GM19240 (cell line): ENCODE results near the gene LMO1.

Experiments used
- DNase-seq: peaks from one replicate; pipeline ENCODE4 v3.0.0; 2011; ENCODE audit warnings: low spot score; ENCODE audit not compliant: insufficient read length

LMO1 gene

DNA sequence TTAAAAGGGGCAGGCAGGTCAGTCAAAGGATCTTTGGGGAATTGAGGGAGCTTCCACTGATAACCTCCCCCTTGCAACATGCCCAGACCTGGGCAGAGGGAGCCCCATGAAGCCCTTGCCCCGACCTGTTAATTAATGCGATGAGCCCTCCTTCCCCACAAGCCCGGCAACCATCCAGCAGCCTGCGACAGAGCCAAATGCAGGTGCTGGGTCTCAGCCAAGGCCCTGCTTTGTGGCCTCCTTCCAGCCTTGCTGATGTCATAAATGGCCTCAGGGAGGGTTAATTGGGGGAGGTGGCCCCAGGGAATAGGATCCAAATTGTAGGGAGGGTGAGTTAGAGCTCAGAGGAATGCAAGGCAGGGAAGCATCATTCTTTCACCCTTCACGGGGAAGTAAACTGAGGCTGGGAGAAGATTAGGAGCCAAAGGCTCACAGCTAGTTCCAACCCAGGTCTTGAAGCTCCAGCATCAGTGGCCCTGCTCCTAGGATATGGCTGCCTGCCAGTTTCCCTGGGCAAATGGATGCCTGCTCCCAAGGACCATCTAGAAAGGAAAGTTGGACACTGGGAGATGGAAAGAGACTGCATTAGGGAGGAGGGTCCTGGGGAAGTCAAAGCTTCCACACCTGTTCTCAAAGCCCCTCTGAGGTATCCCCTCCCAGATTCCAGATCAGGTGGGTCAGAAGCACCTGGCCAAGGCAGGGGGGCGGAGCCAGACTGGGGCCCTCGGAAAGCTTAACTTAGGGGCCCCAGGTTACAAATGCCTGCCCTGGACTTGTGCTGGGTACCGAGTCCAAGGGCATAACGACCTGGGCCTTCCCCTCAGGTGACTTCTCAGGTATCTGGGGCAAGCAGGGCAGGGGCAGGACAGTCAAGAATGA is 34.1 kb downstream of the LMO1 start:
- no peak for DNase-seq

DNA sequence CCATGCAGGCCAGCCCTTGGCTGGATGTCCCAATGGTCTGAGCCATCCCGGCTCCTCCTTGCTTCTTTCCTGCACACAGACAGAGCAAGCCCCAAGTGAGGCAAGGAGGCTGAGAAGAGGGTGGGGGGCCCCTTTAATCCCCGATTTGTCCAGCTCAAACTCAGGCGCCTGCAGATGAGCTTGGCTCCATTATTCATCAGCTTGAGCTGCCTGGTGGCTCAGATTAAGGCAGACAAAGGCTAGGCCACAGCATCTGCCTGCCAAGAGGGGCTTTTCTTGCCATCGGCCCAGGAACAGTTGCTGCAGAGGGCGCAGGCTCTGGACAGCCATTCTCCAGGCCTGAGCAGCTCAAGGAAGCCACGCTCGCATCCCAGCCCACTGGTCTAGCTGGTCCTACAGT is 35.4 kb downstream of the LMO1 start:
- no peak for DNase-seq

DNA sequence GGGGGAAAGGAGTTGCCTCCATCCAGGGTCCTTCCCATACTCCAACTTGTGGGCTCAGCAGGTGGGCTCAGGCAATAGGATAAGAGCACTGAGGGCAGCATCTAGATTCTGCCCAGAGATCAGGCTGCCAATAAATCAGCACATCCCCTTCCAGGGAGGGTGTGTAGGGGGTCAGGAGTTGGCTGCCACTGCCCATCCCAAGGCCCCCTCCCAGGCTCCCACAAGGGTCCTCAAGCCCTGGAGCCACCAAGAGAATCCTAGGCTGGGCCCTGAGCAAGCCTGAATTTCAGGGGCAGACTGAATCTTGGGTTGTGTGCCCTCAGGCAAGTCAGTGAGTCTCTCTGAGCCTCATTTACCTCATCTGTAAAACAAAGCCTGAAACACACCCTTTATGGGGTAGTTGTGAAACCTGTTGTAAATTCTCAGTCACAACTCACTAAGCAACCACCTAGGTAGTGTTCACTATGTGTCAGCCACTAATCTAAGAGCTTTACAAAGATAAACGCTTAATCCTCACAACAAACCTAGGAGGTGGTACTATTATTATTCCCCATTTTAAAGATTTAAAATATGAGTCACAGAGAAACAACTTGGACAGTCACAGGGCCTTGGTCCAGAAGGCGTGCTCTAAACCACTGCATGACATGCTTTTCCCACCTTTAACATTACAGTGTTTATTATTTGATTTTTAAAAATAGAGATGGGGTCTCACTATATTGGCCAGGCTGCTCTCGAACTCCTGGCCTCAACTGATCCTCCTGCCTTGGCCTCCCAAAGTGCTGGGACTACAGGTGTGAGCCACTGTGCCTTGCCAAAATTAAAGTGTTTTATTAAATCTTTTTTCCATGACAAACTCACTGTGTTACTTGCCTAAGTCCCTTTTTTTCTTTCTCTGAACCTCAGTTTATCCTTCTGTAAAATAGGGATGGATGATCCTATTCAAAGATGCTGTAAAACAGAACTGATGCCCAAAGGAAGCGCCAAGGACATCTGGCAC is 36.2 kb downstream of the LMO1 start:
- DNase-seq, result no peak

DNA sequence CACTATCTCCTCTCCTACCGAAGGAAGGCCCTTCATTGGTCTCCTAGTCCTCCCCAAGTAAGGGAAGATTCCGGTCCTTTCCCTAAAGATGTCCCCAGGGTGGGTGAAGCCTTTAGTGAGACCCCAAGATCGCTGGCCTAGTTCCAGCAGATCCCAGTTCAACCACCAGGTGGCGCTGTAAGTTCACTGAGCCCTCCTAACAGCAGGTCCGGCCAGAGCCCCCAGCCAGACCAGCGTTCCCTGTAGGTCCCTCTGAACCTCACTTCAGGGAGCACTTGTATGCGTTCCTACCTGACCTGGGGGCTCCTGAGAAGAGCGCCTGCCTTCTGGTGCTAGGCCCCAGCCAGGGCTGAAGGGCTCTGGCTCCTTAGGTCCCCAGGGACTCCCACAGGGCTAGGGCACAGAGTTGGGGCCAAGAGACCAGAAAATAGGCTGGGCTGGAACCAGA is 38.1 kb downstream of the LMO1 start:
- DNase-seq, result peak; percentile 71

GRCh38 chr11:8224711-8225110 is 39.0 kb downstream of the LMO1 start:
- DNase-seq, result no peak

DNA sequence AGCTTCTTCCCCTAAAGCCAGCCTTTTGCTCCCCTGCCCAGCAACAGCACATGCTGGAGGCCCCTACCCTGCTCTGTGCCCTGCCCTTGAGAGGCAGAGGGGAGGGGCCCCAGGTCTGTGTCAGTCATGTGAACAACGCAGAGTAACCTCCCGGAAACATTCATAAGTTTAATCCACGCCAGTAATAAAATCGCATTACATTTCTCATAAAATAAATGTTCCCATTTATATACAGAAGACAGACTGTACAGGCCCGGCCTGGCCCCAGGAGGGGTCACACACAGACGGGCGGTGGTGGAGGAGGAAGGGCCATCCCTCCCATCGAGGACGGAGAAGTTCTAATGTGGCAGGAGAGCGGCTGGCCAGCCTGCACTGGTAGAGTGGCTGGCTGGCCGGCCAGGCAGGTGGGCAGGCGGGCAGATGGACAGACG is 39.5 kb downstream of the LMO1 start:
- DNase-seq, result no peak

GRCh38 chr11:8223513-8223900 is 40.2 kb downstream of the LMO1 start:
- DNase-seq, result no peak

- DNase-seq, result no peak
Observed at GRCh38 chr11:8222820-8223512, 40.7 kb downstream of the LMO1 start.

DNA sequence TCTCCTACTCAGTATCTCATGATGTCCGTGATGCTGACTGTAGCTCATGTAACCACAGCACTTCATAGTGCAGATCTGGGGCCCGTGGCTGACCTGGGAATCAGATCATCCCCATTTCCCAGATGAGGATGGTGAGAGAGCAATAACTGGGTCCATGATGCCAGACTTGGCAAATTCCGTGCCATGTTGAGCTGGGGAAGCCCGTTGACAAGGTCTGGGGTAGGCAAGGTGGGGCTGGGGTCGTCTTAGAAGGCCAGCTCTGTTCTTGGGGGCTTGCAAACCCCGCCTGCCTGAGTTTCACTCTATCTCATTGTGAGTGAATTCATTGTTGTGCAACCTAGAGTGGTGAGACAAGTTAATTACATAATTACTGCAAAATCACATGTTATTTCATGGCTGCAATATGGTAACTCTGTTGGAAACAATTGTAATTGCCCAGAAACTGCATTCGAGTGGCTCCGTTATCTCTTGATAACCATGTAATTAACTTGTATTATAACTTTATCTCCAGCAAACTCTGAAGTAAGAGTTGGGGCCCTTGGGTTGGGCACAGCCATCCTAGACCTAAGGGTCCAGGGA is 41.7 kb downstream of the LMO1 start:
- no peak for DNase-seq

DNA sequence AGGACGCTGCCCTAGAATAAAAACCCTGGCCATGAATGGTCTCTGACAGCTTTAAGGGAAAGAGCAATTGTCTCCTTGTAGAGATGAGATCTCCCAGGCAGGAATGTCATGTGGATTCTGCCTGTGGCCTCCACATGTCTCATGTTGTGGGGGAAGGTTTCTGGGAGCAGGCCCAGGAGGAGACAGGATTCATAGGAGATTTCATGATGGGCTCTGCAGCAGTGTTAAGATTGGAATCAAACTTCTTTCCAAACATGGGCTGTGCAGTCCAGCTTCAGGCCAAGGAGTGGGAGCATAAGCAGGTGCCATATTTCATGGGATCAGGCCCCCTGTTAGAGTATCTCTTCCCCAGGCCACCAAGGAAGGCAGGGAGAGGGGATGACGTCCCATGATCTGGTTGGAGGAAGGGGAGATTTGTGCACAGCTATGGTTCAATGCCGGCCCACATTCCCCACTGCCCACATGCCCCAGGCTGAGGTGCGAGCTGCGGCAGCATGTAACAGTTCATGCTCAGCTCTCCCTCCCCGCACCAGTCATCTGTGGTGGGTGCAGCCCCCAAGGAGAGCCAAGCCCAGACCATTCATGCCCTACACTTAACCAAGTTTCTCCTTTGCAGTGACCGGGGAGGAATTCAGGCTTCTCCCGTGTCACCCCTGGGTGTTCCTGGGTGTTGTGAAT is 42.5 kb downstream of the LMO1 start:
- DNase-seq, result no peak

GRCh38 chr11:8220261-8221045 is 43.2 kb downstream of the LMO1 start:
- DNase-seq, result no peak

DNA sequence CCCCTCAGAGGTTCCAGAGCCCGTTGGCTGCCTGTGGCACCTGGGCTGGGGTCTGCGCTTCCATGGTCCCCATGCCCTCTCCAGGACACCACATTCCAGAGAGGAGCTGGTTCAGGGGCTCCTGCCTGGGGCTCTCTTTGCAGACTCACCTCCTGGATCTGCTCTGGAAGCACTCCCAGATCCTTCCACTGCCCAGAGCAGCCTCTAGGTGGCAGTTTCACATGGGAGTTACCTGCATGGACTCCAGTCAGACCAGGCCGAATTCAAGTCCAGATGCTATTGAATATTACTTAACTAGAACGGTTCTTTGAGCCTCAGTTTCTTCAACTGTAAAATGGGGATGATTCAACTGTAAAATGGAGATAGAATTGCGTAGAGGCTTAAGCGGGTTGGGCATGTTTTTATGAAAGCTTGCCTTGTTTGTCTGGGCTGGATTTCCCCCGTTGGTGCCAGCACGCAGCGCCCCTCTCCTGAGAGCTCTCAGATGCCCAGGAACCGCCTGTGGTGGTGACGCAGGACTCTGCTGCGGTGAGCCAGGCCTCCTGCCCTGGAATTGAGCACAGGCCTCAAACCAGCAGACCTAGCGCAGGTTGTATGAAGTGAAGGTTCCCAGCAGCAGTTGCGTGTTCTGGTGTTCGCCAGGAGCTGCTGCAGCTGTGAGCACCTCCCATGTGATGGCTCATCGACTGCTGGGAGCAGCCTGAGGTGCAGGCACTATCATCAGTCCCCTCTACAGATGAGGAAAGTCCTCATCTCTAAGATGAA is 44.2 kb downstream of the LMO1 start:
- no peak for DNase-seq

DNA sequence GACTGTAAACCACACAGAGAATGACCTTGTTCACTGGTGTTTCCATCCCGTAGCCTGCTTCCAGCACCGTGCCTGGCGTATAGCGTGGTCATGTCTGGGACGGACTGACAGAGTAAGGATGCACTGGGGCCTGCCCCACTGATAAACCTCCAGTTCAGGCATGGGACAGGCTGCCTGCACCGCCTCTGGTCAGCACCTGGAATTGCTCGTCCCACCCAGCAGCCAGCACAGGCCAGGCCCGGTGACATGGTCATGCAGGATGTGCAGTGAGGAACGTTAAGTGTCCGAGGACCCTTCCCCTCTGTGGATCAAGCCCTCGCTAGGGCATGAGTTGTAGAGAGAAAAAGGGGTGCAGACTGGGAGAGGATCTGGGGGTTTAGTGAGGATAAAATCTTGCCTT is 44.8 kb downstream of the LMO1 start:
- DNase-seq, result no peak

GRCh38 chr11:8218409-8218808 is 45.3 kb downstream of the LMO1 start:
- no peak for DNase-seq

- DNase-seq, result no peak
Observed at GRCh38 chr11:8217926-8218325, 45.8 kb downstream of the LMO1 start.

- DNase-seq, result no peak
Observed at GRCh38 chr11:8217136-8217535, 46.5 kb downstream of the LMO1 start.

GRCh38 chr11:8213376-8213775 is 50.3 kb downstream of the LMO1 start:
- no peak for DNase-seq

GRCh38 chr11:8209208-8209807 is 54.4 kb downstream of the LMO1 start:
- DNase-seq, result no peak
